Cardiac fibroblast (primary cell): Measurements from ENCODE around the gene COG5.

Source experiments
- DNase-seq, 2 donors: peaks; one replicate each; pipeline versions ENCODE4 v3.0.0 to v3.0.0-alpha.2; 2010; ENCODE audit warnings: low read depth in 2 of 2
- H3K4me3 ChIP-seq, 2 donors: replicated peaks in 1 of 2; 1 replicate in 1 of 2; 2 replicates in 1 of 2; pipeline ENCODE4 v1.5.1; 2011; ENCODE audit warnings: low read depth in 2 of 2, low read length in 2 of 2, mild to moderate bottlenecking in 2 of 2, moderate library complexity in 1 of 2
- CTCF ChIP-seq: IDR thresholded peaks from one replicate; pipeline ENCODE4 v1.5.1; 2011; ENCODE audit warnings: low read depth, mild to moderate bottlenecking, low read length, inconsistent platforms

Gene COG5

GRCh38 chr7:107580716-107581383 lies 17.1 kb upstream of the COG5 start:
- no peak for TF ChIP-seq CTCF
- DNase-seq: no peak

GRCh38 chr7:107579885-107580715 lies 16.4 kb upstream of the COG5 start, which contains the start of gene BCAP29:
BCAP29 (plus strand) TSS chr7:107580246; CDS start chr7:107580773, 527 bp downstream.
- peak; percentile 12 for TF ChIP-seq CTCF
- DNase-seq: peak; percentile 60
- H3K4me3 ChIP-seq: peak within 1 kb of the TSS; percentile 80

More at GRCh38 chr7:107580716-107581383, 17.1 kb upstream of the COG5 start:
- peak overlapping the region; percentile 80 for H3K4me3 ChIP-seq

GRCh38 chr7:107579554-107579884 lies 15.8 kb upstream of the COG5 start:
- TF ChIP-seq CTCF: no peak
- no peak for DNase-seq
- H3K4me3 ChIP-seq: peak overlapping the region; percentile 80

DNA sequence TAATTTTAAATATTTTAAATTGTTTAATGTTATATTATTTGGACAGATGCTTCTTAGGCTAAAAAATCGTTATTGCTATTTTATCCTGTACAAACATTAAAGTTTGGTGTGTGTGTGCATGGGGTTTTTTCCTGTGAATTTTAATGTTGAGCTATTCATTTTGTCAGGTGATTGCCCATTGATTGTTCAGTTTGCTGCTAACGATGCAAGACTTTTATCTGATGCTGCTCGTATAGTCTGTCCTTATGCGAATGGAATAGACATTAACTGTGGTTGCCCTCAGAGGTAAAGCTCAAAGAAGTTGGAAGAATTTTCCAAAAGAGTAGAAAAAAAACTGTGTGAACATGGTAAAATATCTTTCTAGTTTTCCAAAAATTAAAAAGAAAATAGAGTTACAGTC lies 9.8 kb upstream of the COG5 start:
- H3K4me3 ChIP-seq: no peak overlapping the region
- TF ChIP-seq CTCF: no peak
- DNase-seq: no peak

DNA sequence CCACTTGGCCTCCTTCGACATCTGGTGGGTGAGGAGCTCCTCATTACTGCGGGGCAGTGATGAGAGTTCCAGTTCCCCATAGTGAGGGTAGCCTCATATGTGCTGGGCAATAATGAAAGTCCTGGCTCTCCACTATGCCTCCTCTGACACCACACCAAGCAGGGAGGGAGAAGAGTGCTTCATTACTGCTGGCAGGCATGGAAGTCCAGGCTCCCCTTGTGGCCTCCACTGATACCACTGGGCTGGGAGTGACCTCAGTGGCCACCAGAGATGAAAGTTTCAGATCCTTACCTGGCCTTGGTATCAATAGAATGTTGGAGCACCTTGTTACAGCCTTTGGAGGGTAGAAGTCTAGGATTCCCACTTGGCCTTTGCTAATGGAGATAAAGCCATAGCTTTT lies 6.6 kb upstream of the COG5 start:
- no peak overlapping the region for H3K4me3 ChIP-seq
- no peak for TF ChIP-seq CTCF

GRCh38 chr7:107564553-107565298 lies 1.0 kb upstream of the COG5 start:
- H3K4me3 ChIP-seq: peak overlapping the region; percentile 91 to 96
- DNase-seq: peak; percentile 62 to 91
- TF ChIP-seq CTCF: no peak

More for the DNA sequence above, 6.6 kb upstream of the COG5 start:
- no peak for DNase-seq
